HL-60 (cell line): Measurements from ENCODE around the gene BMP2K.

Experiments used
- DNase-seq, 2 experiments: peaks; one replicate each; pipeline ENCODE4 v3.0.0-alpha.2; 2010 to 2020; ENCODE audit warnings: low read depth in 1 of 2, low spot score in 1 of 2
- H3K27ac ChIP-seq: fragments of 250-450 bp; sonication (Bioruptor Pico); replicated peaks from 2 replicates; pipeline ENCODE4 v1.5.1; 2020; ENCODE audit warnings: mild to moderate bottlenecking, moderate library complexity
- H3K27me3 ChIP-seq: fragments of 250-450 bp; sonication (Bioruptor Pico); 2 replicates; pipeline ENCODE4 v1.5.1; 2021; ENCODE audit warnings: mild to moderate bottlenecking, moderate library complexity; ENCODE audit not compliant: insufficient read depth, poor library complexity, severe bottlenecking
- H3K4me3 ChIP-seq: replicated peaks from 2 replicates; pipeline ENCODE4 v1.5.1; 2011; ENCODE audit warnings: mild to moderate bottlenecking, control low read depth, low read length; ENCODE audit not compliant: insufficient read depth
- GABPA ChIP-seq: IDR thresholded peaks from 2 replicates; pipeline ENCODE4 v1.6.1; 2012; ENCODE audit warnings: low read depth
- POLR2AphosphoS5 ChIP-seq: IDR thresholded peaks from 2 replicates; pipeline ENCODE4 v1.6.1; 2012; ENCODE audit warnings: low read depth
- SPI1 ChIP-seq: IDR thresholded peaks from 2 replicates; pipeline ENCODE4 v1.6.1; 2012; ENCODE audit warnings: low read depth, mild to moderate bottlenecking, borderline replicate concordance
- TF ChIP-seq, protein P1 (sequence below): IDR thresholded peaks from one replicate; pipeline ENCODE4 v1.5.1; 2011; ENCODE audit warnings: low read length, control low read depth, inconsistent platforms; ENCODE audit not compliant: insufficient read depth
- TF ChIP-seq, protein P2 (sequence below): IDR thresholded peaks from 2 replicates; pipeline ENCODE4 v1.6.1; 2012; ENCODE audit warnings: low read depth; ENCODE audit not compliant: insufficient replicate concordance

Gene BMP2K

DNA sequence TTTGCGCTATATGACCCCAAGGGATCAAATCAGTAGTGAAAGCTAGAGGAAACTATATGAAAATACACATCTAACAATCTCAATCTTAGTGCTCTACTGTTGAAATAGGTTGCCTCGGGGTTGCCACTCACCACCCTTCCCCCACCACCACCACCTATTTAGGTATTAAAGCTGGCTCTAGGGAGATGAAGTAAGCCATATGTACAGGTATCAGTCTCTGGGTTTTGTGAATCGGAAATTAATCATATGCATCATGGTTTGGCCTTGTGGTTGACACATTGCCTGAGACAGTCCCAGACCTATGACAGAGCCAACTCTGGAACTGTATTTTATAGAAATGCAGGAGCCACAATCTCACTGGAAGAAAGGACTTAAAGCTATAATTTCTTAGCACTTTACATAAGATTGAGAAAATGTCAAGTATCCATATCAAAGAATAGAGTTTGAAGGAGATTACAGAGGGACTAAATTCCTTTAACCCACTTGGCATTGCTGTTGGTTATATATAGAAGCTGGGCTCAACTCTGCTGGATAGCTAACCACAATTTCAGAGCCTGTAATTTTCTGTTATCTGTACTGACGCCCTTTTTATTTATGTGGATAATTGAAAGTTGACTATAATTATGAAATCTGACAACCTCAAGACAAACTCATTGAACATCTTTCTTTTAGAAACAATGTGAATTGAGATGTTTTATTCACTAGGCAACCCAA lies 26.7 kb upstream of the BMP2K start:
- TF ChIP-seq POLR2AphosphoS5 (no peak), SPI1 (no peak)
- TF ChIP-seq, protein P1, sequence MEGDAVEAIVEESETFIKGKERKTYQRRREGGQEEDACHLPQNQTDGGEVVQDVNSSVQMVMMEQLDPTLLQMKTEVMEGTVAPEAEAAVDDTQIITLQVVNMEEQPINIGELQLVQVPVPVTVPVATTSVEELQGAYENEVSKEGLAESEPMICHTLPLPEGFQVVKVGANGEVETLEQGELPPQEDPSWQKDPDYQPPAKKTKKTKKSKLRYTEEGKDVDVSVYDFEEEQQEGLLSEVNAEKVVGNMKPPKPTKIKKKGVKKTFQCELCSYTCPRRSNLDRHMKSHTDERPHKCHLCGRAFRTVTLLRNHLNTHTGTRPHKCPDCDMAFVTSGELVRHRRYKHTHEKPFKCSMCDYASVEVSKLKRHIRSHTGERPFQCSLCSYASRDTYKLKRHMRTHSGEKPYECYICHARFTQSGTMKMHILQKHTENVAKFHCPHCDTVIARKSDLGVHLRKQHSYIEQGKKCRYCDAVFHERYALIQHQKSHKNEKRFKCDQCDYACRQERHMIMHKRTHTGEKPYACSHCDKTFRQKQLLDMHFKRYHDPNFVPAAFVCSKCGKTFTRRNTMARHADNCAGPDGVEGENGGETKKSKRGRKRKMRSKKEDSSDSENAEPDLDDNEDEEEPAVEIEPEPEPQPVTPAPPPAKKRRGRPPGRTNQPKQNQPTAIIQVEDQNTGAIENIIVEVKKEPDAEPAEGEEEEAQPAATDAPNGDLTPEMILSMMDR = no peak
- Histone ChIP-seq H3K27me3 (no peaks in the 10 kb centered on the region), H3K4me3 (no peak overlapping the region), H3K27ac (peak overlapping the region; percentile 51)
- no peak for DNase-seq

DNA sequence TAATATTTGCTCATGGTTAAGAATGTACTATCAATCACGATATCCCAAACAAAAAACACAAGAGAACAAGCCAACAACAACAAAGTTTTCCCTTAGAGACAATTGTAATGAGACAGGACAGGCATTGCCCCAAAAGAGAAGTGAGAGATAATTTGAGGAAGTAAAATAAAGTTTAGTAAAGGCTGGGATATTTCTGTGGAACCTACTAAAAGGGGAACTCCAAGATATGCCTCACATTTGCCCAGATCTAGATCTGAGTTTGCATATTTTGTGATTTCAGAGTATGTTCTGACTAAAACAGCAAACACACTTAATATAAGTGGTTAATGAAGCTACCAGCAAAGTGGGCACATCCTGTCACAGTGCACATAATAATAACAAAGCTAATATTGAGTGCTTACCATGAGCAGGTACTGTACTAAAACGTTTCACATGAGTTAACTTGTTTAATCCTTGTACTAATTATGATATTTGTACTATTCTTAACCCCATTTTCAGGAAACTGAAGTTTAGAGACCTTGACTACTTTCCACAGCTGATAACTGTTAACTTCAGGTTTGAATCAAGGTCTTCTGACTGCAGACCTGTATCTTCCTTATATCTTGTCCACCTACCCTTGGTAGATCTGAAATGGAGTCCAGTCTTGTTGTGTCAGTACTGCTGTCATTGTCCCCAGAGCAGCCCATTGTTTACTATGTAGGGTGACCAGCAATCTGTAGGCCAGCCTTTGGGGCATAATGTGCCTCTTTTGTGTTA lies 26.0 kb upstream of the BMP2K start:
- Histone ChIP-seq H3K4me3 (no peak overlapping the region), H3K27me3 (no peaks in the 10 kb centered on the region), H3K27ac (peak overlapping the region; percentile 51)
- TF ChIP-seq POLR2AphosphoS5 = no peak
- no peak for TF ChIP-seq GABPA
- TF ChIP-seq, protein P1 = no peak
- TF ChIP-seq SPI1 = peak; percentile 98
- DNase-seq = peak in 1 of 2 experiments; percentile 38

- TF ChIP-seq SPI1 (no peak), POLR2AphosphoS5 (no peak), GABPA (no peak)
- TF ChIP-seq, protein P1 = no peak
- TF ChIP-seq, protein P2, sequence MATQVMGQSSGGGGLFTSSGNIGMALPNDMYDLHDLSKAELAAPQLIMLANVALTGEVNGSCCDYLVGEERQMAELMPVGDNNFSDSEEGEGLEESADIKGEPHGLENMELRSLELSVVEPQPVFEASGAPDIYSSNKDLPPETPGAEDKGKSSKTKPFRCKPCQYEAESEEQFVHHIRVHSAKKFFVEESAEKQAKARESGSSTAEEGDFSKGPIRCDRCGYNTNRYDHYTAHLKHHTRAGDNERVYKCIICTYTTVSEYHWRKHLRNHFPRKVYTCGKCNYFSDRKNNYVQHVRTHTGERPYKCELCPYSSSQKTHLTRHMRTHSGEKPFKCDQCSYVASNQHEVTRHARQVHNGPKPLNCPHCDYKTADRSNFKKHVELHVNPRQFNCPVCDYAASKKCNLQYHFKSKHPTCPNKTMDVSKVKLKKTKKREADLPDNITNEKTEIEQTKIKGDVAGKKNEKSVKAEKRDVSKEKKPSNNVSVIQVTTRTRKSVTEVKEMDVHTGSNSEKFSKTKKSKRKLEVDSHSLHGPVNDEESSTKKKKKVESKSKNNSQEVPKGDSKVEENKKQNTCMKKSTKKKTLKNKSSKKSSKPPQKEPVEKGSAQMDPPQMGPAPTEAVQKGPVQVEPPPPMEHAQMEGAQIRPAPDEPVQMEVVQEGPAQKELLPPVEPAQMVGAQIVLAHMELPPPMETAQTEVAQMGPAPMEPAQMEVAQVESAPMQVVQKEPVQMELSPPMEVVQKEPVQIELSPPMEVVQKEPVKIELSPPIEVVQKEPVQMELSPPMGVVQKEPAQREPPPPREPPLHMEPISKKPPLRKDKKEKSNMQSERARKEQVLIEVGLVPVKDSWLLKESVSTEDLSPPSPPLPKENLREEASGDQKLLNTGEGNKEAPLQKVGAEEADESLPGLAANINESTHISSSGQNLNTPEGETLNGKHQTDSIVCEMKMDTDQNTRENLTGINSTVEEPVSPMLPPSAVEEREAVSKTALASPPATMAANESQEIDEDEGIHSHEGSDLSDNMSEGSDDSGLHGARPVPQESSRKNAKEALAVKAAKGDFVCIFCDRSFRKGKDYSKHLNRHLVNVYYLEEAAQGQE = no peak
- Histone ChIP-seq H3K27ac (no peak overlapping the region), H3K27me3 (no peaks in the 10 kb centered on the region), H3K4me3 (no peak overlapping the region)
- DNase-seq = no peak
These were observed 23.1 kb upstream of the BMP2K start for GRCh38 chr4:78753091-78753490.

- no peak overlapping the region for H3K4me3 ChIP-seq
- TF ChIP-seq POLR2AphosphoS5 (no peak), GABPA (no peak), SPI1 (no peak)
- TF ChIP-seq, protein P2 = no peak
- TF ChIP-seq, protein P1 = no peak
- H3K27me3 ChIP-seq = no peaks in the 10 kb centered on the region
- no peak for DNase-seq
- H3K27ac ChIP-seq = no peak overlapping the region
These were observed 21.3 kb upstream of the BMP2K start for GRCh38 chr4:78754872-78755271.
